ENCODE measurements around the gene FGFBP2.

DNA sequence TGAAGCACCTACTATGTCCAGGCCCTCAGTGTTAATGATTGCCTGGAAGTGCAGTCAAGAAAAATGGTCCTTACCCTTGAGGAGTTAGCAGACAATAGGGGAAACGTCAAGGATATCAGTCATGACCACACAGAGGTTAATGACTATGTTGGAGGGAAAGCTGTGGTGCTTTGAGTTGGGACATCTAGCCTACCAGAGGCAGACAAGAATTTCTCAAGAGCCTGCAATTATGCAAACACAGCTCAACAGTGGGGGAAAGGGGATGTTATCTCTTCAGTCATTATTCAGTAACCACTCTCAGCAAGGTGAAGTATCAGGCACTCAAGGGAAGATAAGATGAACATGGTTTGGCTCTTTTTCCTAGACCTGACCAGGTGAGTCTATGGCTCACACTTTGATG is 17.5 kb downstream of the FGFBP2 start:
- TF ChIP-seq POLR2A (IDR thresholded peaks at IDR 0.05), result no peak
- TF ChIP-seq EP300 (IDR thresholded peaks at IDR 0.05), result no peak
- TF ChIP-seq CTCF (IDR thresholded peaks at IDR 0.05), result no peak
